Lung (tissue), 12 donors: ENCODE data around the gene NPAS3. TPM values are rescaled to one million over a fixed set of nuclear protein-coding genes. Genes with fewer than 3 reads are reported as not detected.
A peak's percentile ranks its signal among the peaks of the same experiment; 100 is the strongest.

Experiments
- ATAC-seq: fragments of 200-7000 bp; cut with Tn5 transposase; one replicate; pipeline ENCODE4 v1.9.1; 2020; ENCODE audit warnings: moderate number of reproducible peaks; ENCODE audit not compliant: insufficient read depth, low FRiP score
- DNase-seq, 3 donors: peaks; one replicate each; pipeline ENCODE4 v3.0.0-alpha.2; 2013 to 2017
- H3K27ac ChIP-seq, 2 donors: one replicate each; pipeline ENCODE4 v1.5.1; 2013; ENCODE audit warnings: mild to moderate bottlenecking in 2 of 2, moderate library complexity in 2 of 2, control low read depth in 1 of 2, inconsistent platforms in 1 of 2, low read depth in 1 of 2, low read length in 1 of 2
- H3K27me3 ChIP-seq, 3 donors: one replicate each; pipeline ENCODE4 v1.5.1; 2013; ENCODE audit warnings: low read length in 2 of 3; ENCODE audit not compliant: control insufficient read depth in 3 of 3, insufficient read depth in 3 of 3
- H3K36me3 ChIP-seq, 4 donors: one replicate each; pipeline ENCODE4 v1.5.1; 2013; ENCODE audit warnings: low read length in 4 of 4, mild to moderate bottlenecking in 1 of 4, moderate library complexity in 1 of 4; ENCODE audit not compliant: control insufficient read depth in 4 of 4, insufficient read depth in 4 of 4
- H3K4me1 ChIP-seq, 5 donors: one replicate each; pipeline ENCODE4 v1.5.1; 2013; ENCODE audit warnings: low read length in 5 of 5, mild to moderate bottlenecking in 2 of 5, moderate library complexity in 1 of 5; ENCODE audit not compliant: control insufficient read depth in 5 of 5, insufficient read depth in 5 of 5
- H3K4me3 ChIP-seq: one replicate; pipeline ENCODE4 v1.5.1; 2013; ENCODE audit warnings: mild to moderate bottlenecking, control low read depth, moderate library complexity
- H3K9ac ChIP-seq, 2 donors: one replicate each; pipeline ENCODE4 v1.5.1; 2013; ENCODE audit warnings: low read length in 2 of 2, control low read depth in 1 of 2; ENCODE audit not compliant: insufficient read depth in 1 of 2
- H3K9me3 ChIP-seq, 4 donors: one replicate each; pipeline ENCODE4 v1.5.1; 2013; ENCODE audit warnings: low read length in 3 of 4, mild to moderate bottlenecking in 1 of 4, moderate library complexity in 1 of 4; ENCODE audit not compliant: control insufficient read depth in 4 of 4, insufficient read depth in 3 of 4
- WGBS, 2 donors: extraction: QIAGEN DNeasy Blood & Tissue Kit; methylation state at CpG; one replicate each; pipeline ENCODE4 v1.1.7; 2013; 5-methylcytosine and 5-hydroxymethylcytosine counted together
- polyA plus RNA-seq, 2 donors: library from polyadenylated mRNA; stranded (reverse); fragments of 200-250 nt; gene quantifications; one replicate each; pipeline ENCODE4 v1.2.1, GENCODE V29; 2013
- total RNA-seq, 2 donors: library from RNA; depleted of rRNA in 1 of 2; stranded (reverse); fragments of >200 nt in 1 of 2; gene quantifications; one replicate each; pipeline ENCODE4 v1.2.1, GENCODE V29; 2014 to 2021
- TF ChIP-seq, protein P1 (sequence below): IDR thresholded peaks from 2 replicates; pipeline ENCODE4 v1.5.1; 2012; ENCODE audit warnings: mild to moderate bottlenecking; ENCODE audit errors: control extremely low read depth, extremely low read depth
- donor health status: control.
- donor health status: control.
- donor health status: Bipolar disorder and iron deficiency.
- donor health status: healthy.
- donor health status: DM: yes; HTN: yes; CAD: no.

The NPAS3 gene
- total and polyA plus RNA-seq, 4 donors: 0.13 to 0.48 (median 0.33) TPM

DNA sequence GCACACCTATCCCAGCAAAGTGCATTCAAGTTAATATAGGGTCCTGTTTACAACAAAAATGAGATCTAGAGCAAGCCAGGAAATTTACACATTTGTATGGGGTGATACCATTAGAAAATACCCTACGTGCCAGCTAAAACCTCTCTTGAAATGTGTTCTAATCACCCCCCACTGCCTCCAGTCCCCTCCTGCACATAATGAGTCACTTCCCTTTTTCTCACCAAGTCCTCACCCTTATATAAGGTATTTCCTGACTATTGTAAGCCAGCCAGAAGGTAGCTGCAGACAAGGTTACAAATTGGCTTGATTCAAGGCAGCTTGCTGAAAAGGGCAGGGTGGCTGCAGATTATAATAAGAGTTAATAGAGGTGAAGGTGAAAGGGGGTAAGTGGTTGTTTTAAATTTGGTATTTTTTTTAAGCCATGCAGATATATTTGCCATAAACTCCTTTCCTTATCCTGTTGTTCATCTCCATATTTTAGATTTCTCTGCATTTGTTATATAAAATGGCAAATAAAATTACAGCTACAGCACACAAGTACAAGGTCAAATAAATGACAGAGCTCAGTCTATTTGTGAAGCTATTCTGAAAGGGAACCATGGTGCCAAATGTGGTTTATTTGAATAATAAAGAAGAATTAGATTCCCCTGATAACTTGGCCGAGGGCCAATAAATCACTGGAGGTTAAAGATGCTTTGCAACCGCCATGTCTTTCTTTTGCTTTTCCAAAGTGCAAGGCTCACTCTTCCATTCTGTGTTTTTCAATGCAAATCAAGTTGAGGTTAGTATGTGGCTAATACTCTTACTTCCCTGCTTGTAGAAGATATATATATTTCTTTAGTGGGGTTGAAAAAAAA lies 626.3 kb downstream of the NPAS3 start:
- no peak for ATAC-seq
- no peak overlapping the region for H3K4me3 ChIP-seq

DNA sequence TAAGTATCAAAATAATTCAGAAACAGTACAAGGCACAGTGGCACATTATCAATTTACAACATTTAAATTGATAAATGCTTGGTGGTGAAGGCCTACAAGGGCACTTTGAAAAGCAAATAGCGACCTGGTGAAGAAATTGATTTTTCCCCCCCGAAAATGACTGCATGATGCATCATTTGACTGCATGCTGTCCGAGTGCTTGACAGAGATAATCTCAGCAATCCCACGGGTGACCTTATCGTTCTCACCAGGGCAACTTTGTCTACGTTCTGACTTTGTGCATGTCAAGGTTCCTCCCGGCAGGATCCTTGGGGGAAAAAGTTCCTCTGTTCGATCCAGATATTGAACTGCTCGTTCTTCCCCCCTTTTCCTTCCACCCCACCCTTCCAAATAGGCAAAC lies 627.4 kb downstream of the NPAS3 start:
- no peaks in the 10 kb centered on the region for H3K9me3 ChIP-seq
- H3K36me3 ChIP-seq: no peaks in the 10 kb centered on the region
- H3K27ac ChIP-seq: no peak overlapping the region
- 89 to 91% methylated on average over 9 of the region's 9 CpGs for WGBS, 2 donors
- no peaks in the 10 kb centered on the region for H3K27me3 ChIP-seq
- DNase-seq (no peak), ATAC-seq (no peak)
- H3K4me1 ChIP-seq: peaks cover 2 to 39% (median 9%) of the 10 kb centered on the region in 5 donors
- TF ChIP-seq, protein P1, sequence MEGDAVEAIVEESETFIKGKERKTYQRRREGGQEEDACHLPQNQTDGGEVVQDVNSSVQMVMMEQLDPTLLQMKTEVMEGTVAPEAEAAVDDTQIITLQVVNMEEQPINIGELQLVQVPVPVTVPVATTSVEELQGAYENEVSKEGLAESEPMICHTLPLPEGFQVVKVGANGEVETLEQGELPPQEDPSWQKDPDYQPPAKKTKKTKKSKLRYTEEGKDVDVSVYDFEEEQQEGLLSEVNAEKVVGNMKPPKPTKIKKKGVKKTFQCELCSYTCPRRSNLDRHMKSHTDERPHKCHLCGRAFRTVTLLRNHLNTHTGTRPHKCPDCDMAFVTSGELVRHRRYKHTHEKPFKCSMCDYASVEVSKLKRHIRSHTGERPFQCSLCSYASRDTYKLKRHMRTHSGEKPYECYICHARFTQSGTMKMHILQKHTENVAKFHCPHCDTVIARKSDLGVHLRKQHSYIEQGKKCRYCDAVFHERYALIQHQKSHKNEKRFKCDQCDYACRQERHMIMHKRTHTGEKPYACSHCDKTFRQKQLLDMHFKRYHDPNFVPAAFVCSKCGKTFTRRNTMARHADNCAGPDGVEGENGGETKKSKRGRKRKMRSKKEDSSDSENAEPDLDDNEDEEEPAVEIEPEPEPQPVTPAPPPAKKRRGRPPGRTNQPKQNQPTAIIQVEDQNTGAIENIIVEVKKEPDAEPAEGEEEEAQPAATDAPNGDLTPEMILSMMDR: no peak
- H3K4me3 ChIP-seq: no peak overlapping the region
- no peak overlapping the region for H3K9ac ChIP-seq

More for the DNA sequence above, 626.3 kb downstream of the NPAS3 start:
- no peak overlapping the region for H3K27ac ChIP-seq
- DNase-seq: peak in 1 of 3 donors; percentile 16
- 62 to 67% methylated on average over 3 of the region's 3 CpGs for WGBS, 2 donors
- TF ChIP-seq, protein P1: no peak
- H3K9me3 ChIP-seq: no peaks in the 10 kb centered on the region
- no peak overlapping the region for H3K9ac ChIP-seq
- H3K4me1 ChIP-seq: peaks cover 2 to 39% (median 9%) of the 10 kb centered on the region in 5 donors
- H3K36me3 ChIP-seq: no peaks in the 10 kb centered on the region
- H3K27me3 ChIP-seq: no peaks in the 10 kb centered on the region

DNA sequence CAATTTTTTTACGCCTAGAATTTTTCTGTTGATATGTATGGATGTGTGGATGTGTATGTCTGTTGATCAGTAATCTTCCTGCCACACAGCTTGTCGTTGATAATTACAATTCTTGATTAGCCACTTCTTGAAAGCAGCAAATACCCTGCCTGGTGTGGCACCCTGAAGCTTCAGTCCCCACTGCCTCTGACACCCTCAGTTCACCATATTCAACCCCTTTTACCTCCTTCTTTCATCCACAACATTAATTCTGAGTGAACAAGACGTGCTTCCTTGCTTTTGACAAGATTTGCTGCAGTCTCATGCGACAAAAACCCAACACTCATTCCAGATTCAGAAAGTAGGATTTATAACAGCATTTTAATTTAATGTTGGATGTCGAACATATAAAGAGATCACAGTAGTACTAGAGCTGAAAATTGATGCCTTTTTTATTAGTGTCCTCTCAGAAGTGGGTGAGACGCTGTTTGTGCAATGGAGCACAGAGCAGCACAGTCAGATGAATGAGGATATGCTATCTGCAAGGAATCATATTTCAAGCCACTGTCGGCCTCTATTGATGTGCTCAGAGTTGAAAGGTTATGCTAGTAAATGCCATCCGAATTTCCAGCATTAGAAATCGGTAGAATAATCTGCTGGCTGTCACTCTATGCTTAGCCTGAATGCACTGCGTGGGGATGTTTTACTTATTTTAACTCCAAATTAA lies 628.5 kb downstream of the NPAS3 start:
- peaks cover 2 to 34% (median 9%) of the 10 kb centered on the region in 5 donors for H3K4me1 ChIP-seq
- no peak for DNase-seq
- no peak for ATAC-seq

More for the DNA sequence above, 628.5 kb downstream of the NPAS3 start:
- Histone ChIP-seq H3K27me3 (no peaks in the 10 kb centered on the region), H3K27ac (no peak overlapping the region), H3K4me3 (no peak overlapping the region), H3K36me3 (no peaks in the 10 kb centered on the region), H3K9me3 (no peaks in the 10 kb centered on the region), H3K9ac (no peak overlapping the region)
- TF ChIP-seq, protein P1: no peak
- 72 to 85% methylated on average over 10 of the region's 10 CpGs for WGBS, 2 donors
